Lung (tissue), 12 donors: ENCODE measurements around the gene PPIH. TPM values are rescaled to one million over a fixed set of nuclear protein-coding genes. Genes with fewer than 3 reads are reported as not detected.
A peak's percentile ranks its signal among the peaks of the same experiment; 100 is the strongest.
"Not testable (repeated sequence)": the region's sequence is repeated elsewhere in the genome, so short reads cannot be mapped to it uniquely, and the experiment has no call there.

Experiments used
- ATAC-seq: fragments of 200-7000 bp; cut with Tn5 transposase; one replicate; pipeline ENCODE4 v1.9.1; 2020; ENCODE audit warnings: moderate number of reproducible peaks; ENCODE audit not compliant: insufficient read depth, low FRiP score
- DNase-seq, 3 donors: peaks; one replicate each; pipeline ENCODE4 v3.0.0-alpha.2; 2013 to 2017
- H3K27ac ChIP-seq, 2 donors: one replicate each; pipeline ENCODE4 v1.5.1; 2013; ENCODE audit warnings: mild to moderate bottlenecking in 2 of 2, moderate library complexity in 2 of 2, control low read depth in 1 of 2, inconsistent platforms in 1 of 2, low read depth in 1 of 2, low read length in 1 of 2
- H3K27me3 ChIP-seq, 3 donors: one replicate each; pipeline ENCODE4 v1.5.1; 2013; ENCODE audit warnings: low read length in 2 of 3; ENCODE audit not compliant: control insufficient read depth in 3 of 3, insufficient read depth in 3 of 3
- H3K36me3 ChIP-seq, 4 donors: one replicate each; pipeline ENCODE4 v1.5.1; 2013; ENCODE audit warnings: low read length in 4 of 4, mild to moderate bottlenecking in 1 of 4, moderate library complexity in 1 of 4; ENCODE audit not compliant: control insufficient read depth in 4 of 4, insufficient read depth in 4 of 4
- H3K4me1 ChIP-seq, 5 donors: one replicate each; pipeline ENCODE4 v1.5.1; 2013; ENCODE audit warnings: low read length in 5 of 5, mild to moderate bottlenecking in 2 of 5, moderate library complexity in 1 of 5; ENCODE audit not compliant: control insufficient read depth in 5 of 5, insufficient read depth in 5 of 5
- H3K4me3 ChIP-seq: one replicate; pipeline ENCODE4 v1.5.1; 2013; ENCODE audit warnings: mild to moderate bottlenecking, control low read depth, moderate library complexity
- H3K9ac ChIP-seq, 2 donors: one replicate each; pipeline ENCODE4 v1.5.1; 2013; ENCODE audit warnings: low read length in 2 of 2, control low read depth in 1 of 2; ENCODE audit not compliant: insufficient read depth in 1 of 2
- H3K9me3 ChIP-seq, 4 donors: one replicate each; pipeline ENCODE4 v1.5.1; 2013; ENCODE audit warnings: low read length in 3 of 4, mild to moderate bottlenecking in 1 of 4, moderate library complexity in 1 of 4; ENCODE audit not compliant: control insufficient read depth in 4 of 4, insufficient read depth in 3 of 4
- WGBS, 2 donors: extraction: QIAGEN DNeasy Blood & Tissue Kit; methylation state at CpG; one replicate each; pipeline ENCODE4 v1.1.7; 2013; 5-methylcytosine and 5-hydroxymethylcytosine counted together
- polyA plus RNA-seq, 2 donors: library from polyadenylated mRNA; stranded (reverse); fragments of 200-250 nt; gene quantifications; one replicate each; pipeline ENCODE4 v1.2.1, GENCODE V29; 2013
- total RNA-seq, 2 donors: library from RNA; depleted of rRNA in 1 of 2; stranded (reverse); fragments of >200 nt in 1 of 2; gene quantifications; one replicate each; pipeline ENCODE4 v1.2.1, GENCODE V29; 2014 to 2021
- TF ChIP-seq, protein P1 (sequence below): IDR thresholded peaks from 2 replicates; pipeline ENCODE4 v1.5.1; 2012; ENCODE audit warnings: mild to moderate bottlenecking; ENCODE audit errors: control extremely low read depth, extremely low read depth
- donor health status: control.
- donor health status: control.
- donor health status: Bipolar disorder and iron deficiency.
- donor health status: healthy.
- donor health status: DM: yes; HTN: yes; CAD: no.

The PPIH gene
- total and polyA plus RNA-seq, 4 donors, result 28.6 to 68.1 (median 31.4) TPM

- DNase-seq (peak; percentile 98 to 99 (median 99)), ATAC-seq (peak; percentile 96)
- TF ChIP-seq, protein P1, sequence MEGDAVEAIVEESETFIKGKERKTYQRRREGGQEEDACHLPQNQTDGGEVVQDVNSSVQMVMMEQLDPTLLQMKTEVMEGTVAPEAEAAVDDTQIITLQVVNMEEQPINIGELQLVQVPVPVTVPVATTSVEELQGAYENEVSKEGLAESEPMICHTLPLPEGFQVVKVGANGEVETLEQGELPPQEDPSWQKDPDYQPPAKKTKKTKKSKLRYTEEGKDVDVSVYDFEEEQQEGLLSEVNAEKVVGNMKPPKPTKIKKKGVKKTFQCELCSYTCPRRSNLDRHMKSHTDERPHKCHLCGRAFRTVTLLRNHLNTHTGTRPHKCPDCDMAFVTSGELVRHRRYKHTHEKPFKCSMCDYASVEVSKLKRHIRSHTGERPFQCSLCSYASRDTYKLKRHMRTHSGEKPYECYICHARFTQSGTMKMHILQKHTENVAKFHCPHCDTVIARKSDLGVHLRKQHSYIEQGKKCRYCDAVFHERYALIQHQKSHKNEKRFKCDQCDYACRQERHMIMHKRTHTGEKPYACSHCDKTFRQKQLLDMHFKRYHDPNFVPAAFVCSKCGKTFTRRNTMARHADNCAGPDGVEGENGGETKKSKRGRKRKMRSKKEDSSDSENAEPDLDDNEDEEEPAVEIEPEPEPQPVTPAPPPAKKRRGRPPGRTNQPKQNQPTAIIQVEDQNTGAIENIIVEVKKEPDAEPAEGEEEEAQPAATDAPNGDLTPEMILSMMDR, result no peak
- Histone ChIP-seq H3K36me3 (peaks cover 0 to 12% (median 4%) of the 10 kb centered on the region in 4 donors), H3K27me3 (no peaks in the 10 kb centered on the region), H3K4me3 (peak within 1 kb of the TSS; percentile 60), H3K27ac (peak within 1 kb of the TSS; percentile 91 to 98), H3K9me3 (no peaks in the 10 kb centered on the region), H3K4me1 (peaks cover 4 to 47% (median 23%) of the 10 kb centered on the region in 5 donors), H3K9ac (peak within 1 kb of the TSS; percentile 83 to 91)
- 0% methylated on average over 54 of the region's 54 CpGs for WGBS, 2 donors
Observed at GRCh38 chr1:42681741-42682483, 23.7 kb downstream of the PPIH start, which contains the start of gene YBX1. TSS of gene YBX1 (plus strand) at chr1:42682418. CDS start at chr1:42682566, 148 bp downstream.

DNA sequence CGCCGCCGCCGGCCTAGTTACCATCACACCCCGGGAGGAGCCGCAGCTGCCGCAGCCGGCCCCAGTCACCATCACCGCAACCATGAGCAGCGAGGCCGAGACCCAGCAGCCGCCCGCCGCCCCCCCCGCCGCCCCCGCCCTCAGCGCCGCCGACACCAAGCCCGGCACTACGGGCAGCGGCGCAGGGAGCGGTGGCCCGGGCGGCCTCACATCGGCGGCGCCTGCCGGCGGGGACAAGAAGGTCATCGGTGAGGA, 24.2 kb downstream of the PPIH start:
- not testable (repeated sequence) for H3K9ac ChIP-seq, H3K27me3 ChIP-seq, H3K9me3 ChIP-seq, DNase-seq
- Histone ChIP-seq H3K4me1 (peaks cover 4 to 47% (median 23%) of the 10 kb centered on the region in 5 donors), H3K4me3 (peak overlapping the region; percentile 57), H3K36me3 (peaks cover 0 to 12% (median 4%) of the 10 kb centered on the region in 4 donors), H3K27ac (peak overlapping the region; percentile 84 to 95)
- 0 to 1% methylated on average over 20 to 33 of the region's 33 CpGs for WGBS, 2 donors
- ATAC-seq, result peak; percentile 13

DNA sequence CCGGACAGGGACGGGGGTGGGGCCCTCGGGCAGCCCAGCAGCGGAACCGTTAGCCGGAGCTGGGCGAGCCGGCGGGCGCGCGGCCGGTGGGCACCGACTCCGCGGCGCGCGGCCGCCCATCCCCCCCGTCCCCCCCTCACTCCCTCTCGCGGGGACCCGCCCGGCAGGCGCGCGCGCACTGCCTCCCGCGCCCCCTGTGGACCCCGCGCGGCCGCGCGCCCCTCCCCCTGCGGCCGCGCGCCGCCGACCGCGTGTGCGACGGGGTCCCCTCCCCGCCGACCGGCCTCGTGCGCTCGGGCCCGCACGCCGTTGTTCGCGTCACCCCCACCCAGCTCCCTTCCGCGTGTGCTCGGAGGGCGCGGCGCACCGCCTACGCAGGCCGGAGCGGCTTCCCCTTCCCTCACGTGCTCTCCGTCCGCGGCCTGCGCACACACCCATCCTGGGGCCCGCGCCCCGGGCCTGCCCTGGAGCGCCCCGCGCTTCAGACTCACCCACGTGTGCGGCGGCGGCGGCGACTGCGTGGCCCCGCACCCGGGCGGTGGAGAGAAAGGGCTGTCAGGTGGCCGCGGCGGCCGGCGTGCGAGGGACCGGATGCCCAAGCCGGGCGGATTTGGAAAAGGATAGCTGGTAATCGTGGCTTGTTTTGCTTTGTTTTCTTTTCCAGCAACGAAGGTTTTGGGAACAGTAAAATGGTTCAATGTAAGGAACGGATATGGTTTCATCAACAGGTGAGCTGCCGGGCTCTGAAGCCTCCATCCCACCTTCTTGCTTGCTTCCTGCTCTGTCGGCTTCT, 24.7 kb downstream of the PPIH start:
- Histone ChIP-seq H3K9ac (peak overlapping the region; percentile 16 to 62), H3K27me3 (no peaks in the 10 kb centered on the region), H3K4me3 (peak overlapping the region; percentile 57), H3K4me1 (peaks cover 4 to 47% (median 25%) of the 10 kb centered on the region in 5 donors), H3K36me3 (peaks cover 0 to 13% (median 8%) of the 10 kb centered on the region in 4 donors), H3K27ac (peak overlapping the region; percentile 84 to 95), H3K9me3 (no peaks in the 10 kb centered on the region)
- TF ChIP-seq, protein P1, result no peak
- ATAC-seq (peak; percentile 62), DNase-seq (peak; percentile 60 to 76 (median 64))
- WGBS, 2 donors, result 1% methylated on average over 51 to 102 of the region's 103 CpGs

DNA sequence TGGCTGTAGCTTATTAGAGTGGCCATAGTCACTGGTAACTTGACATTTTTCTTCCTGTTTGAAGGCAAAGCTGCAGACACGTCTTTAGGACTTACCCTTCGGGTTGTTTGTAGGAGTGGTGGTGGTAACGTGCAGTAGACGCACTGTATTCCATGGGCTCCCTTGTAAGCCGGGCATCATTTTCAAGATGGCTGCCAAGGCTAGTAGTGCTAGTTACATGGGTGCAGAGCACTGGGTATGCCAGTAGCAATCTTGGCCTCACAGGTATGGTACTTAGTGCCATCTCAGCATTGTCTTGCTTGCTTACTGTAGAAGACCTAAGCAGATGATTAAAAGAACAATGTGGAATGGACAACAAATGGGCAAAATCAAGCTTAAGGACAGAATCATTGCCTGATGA, 25.9 kb downstream of the PPIH start:
- Histone ChIP-seq H3K4me1 (peaks cover 3 to 47% (median 25%) of the 10 kb centered on the region in 5 donors), H3K9me3 (no peaks in the 10 kb centered on the region), H3K36me3 (peaks cover 0 to 14% (median 8%) of the 10 kb centered on the region in 4 donors), H3K9ac (no peak overlapping the region), H3K27ac (no peak overlapping the region), H3K4me3 (no peak overlapping the region), H3K27me3 (no peaks in the 10 kb centered on the region)
- 52 to 62% methylated on average over 5 of the region's 5 CpGs for WGBS, 2 donors
- ATAC-seq (no peak), DNase-seq (no peak)
- TF ChIP-seq, protein P1, result no peak
